GM12874 (cell line): ENCODE measurements around the gene SS18L1.

Experiments used
- CTCF ChIP-seq: IDR thresholded peaks from 2 replicates; pipeline ENCODE4 v1.5.1; 2011; ENCODE audit warnings: low read depth, mild to moderate bottlenecking, control low read depth, low read length, moderate library complexity; ENCODE audit not compliant: insufficient read depth

Gene SS18L1

GRCh38 chr20:62156254-62156556 lies 12.6 kb downstream of the SS18L1 start:
- TF ChIP-seq CTCF = no peak

- TF ChIP-seq CTCF = peak; percentile 82
These were observed 13.2 kb downstream of the SS18L1 start for GRCh38 chr20:62156592-62157386.

- TF ChIP-seq CTCF = no peak
These were observed 14.0 kb downstream of the SS18L1 start for GRCh38 chr20:62157387-62158087.

GRCh38 chr20:62158088-62158400 lies 14.5 kb downstream of the SS18L1 start:
- TF ChIP-seq CTCF = no peak

GRCh38 chr20:62158541-62158940 lies 15.0 kb downstream of the SS18L1 start:
- TF ChIP-seq CTCF = no peak

- no peak for TF ChIP-seq CTCF
These were observed 15.5 kb downstream of the SS18L1 start for GRCh38 chr20:62159052-62159451.

GRCh38 chr20:62159839-62160238 lies 16.3 kb downstream of the SS18L1 start:
- no peak for TF ChIP-seq CTCF
